ENCODE measurements around the gene OBSL1. TPM values are rescaled to one million over a fixed set of nuclear protein-coding genes. Genes with fewer than 3 reads are reported as not detected.

Gene OBSL1
- total RNA-seq, 4 donors from 2014 or later: 51.9 to 123 (median 99.2) TPM

GRCh38 chr2:219551441-219552381, 19.6 kb downstream of the OBSL1 start:
- H3K27me3 ChIP-seq: peaks cover 0 to 9% (median 0%) of the 10 kb centered on the region in 4 donors
- 4% methylated on average over 21 of the region's 54 CpGs for WGBS
- TF ChIP-seq POLR2A (IDR thresholded peaks at IDR 0.05; ENCODE audit: low read depth) (no peak), EP300 (IDR thresholded peaks at IDR 0.05) (no peak), CTCF (IDR thresholded peaks at IDR 0.05) (no peak), POLR2AphosphoS5 (IDR thresholded peaks at IDR 0.05) (peak in 1 of 2 donors; percentile 30)
- H3K4me3 ChIP-seq: peak overlapping the region; percentile 58 to 86 (median 62)
- intact Hi-C loops (cut with DNase I): no loop called here
- no peaks in the 10 kb centered on the region for H3K9me3 ChIP-seq
- H3K4me1 ChIP-seq: peaks cover 18 to 28% (median 26%) of the 10 kb centered on the region in 4 donors
- H3K27ac ChIP-seq (replicated peaks in 1 of 4): peak overlapping the region; percentile 73 to 80 (median 76)
- H3K36me3 ChIP-seq: peaks cover 4 to 45% (median 23%) of the 10 kb centered on the region in 4 donors
- DNase-seq (ENCODE audit: extremely low spot score): no peak

- no peak overlapping the region for H3K27ac ChIP-seq (replicated peaks in 1 of 4)
- no peak overlapping the region for H3K4me3 ChIP-seq
- peaks cover 0 to 27% (median 11%) of the 10 kb centered on the region in 4 donors for H3K36me3 ChIP-seq
- TF ChIP-seq EP300 (IDR thresholded peaks at IDR 0.05): no peak
- TF ChIP-seq CTCF (IDR thresholded peaks at IDR 0.05): no peak
- TF ChIP-seq POLR2AphosphoS5 (IDR thresholded peaks at IDR 0.05): no peak
- TF ChIP-seq POLR2A (IDR thresholded peaks at IDR 0.05; ENCODE audit: low read depth): no peak
- H3K4me1 ChIP-seq: peaks cover 19 to 43% (median 33%) of the 10 kb centered on the region in 4 donors
- intact Hi-C loops (cut with DNase I): no loop called here
- DNase-seq (ENCODE audit: extremely low spot score): no peak
- 84% methylated on average over 6 of the region's 9 CpGs for WGBS
- H3K27me3 ChIP-seq: peaks cover 0 to 9% (median 0%) of the 10 kb centered on the region in 4 donors
- H3K9me3 ChIP-seq: no peaks in the 10 kb centered on the region
Measured at GRCh38 chr2:219549619-219550018, 21.7 kb downstream of the OBSL1 start.

- Histone ChIP-seq H3K27me3 (peaks cover 0 to 7% (median 0%) of the 10 kb centered on the region in 4 donors), H3K36me3 (peaks cover 0 to 24% (median 11%) of the 10 kb centered on the region in 4 donors), H3K27ac (replicated peaks in 1 of 4) (no peak overlapping the region), H3K4me3 (no peak overlapping the region), H3K9me3 (no peaks in the 10 kb centered on the region), H3K4me1 (peaks cover 25 to 49% (median 39%) of the 10 kb centered on the region in 4 donors)
- intact Hi-C loops (cut with DNase I): no loop called here
- no peak for TF ChIP-seq EP300 (IDR thresholded peaks at IDR 0.05)
- no peak for TF ChIP-seq POLR2A (IDR thresholded peaks at IDR 0.05; ENCODE audit: low read depth)
- TF ChIP-seq POLR2AphosphoS5 (IDR thresholded peaks at IDR 0.05): no peak
- TF ChIP-seq CTCF (IDR thresholded peaks at IDR 0.05): no peak
- no peak for DNase-seq (ENCODE audit: extremely low spot score)
- WGBS: 95% methylated on average over 13 of the region's 18 CpGs
Measured at GRCh38 chr2:219548990-219549389, 22.3 kb downstream of the OBSL1 start.

- WGBS: 92% methylated on average over 14 of the region's 26 CpGs
- H3K4me3 ChIP-seq: no peak overlapping the region
- no peak overlapping the region for H3K27ac ChIP-seq (replicated peaks in 1 of 4)
- H3K4me1 ChIP-seq: peaks cover 24 to 47% (median 43%) of the 10 kb centered on the region in 4 donors
- no peak for DNase-seq (ENCODE audit: extremely low spot score)
- TF ChIP-seq POLR2A (IDR thresholded peaks at IDR 0.05; ENCODE audit: low read depth) (no peak), EP300 (IDR thresholded peaks at IDR 0.05) (no peak), POLR2AphosphoS5 (IDR thresholded peaks at IDR 0.05) (no peak), CTCF (IDR thresholded peaks at IDR 0.05) (no peak)
- intact Hi-C loops (cut with DNase I): no loop called here
- H3K27me3 ChIP-seq: peaks cover 0 to 4% (median 0%) of the 10 kb centered on the region in 4 donors
- no peaks in the 10 kb centered on the region for H3K9me3 ChIP-seq
- H3K36me3 ChIP-seq: peaks cover 0 to 24% (median 11%) of the 10 kb centered on the region in 4 donors
Measured at GRCh38 chr2:219547621-219548020, 23.7 kb downstream of the OBSL1 start.
